Upper lobe of left lung (tissue), 6 donors: ENCODE results near the gene HIVEP2. TPM values are rescaled to one million over a fixed set of nuclear protein-coding genes. Genes with fewer than 3 reads are reported as not detected.

ENCODE experiments used
- ATAC-seq, 2 donors: fragments of 200-7000 bp; cut with Tn5 transposase; one replicate each; pipeline ENCODE4 v1.9.1; 2022; ENCODE audit warnings: mild to moderate bottlenecking in 2 of 2, moderate library complexity in 2 of 2; ENCODE audit not compliant: low FRiP score in 2 of 2
- DNase-seq, 2 donors: peaks; one replicate each; pipeline ENCODE4 v3.0.0-alpha.2; 2019 to 2020
- H3K27ac ChIP-seq, 4 donors: fragments of 200-600 bp; sonication (generic); one replicate each; pipeline ENCODE4 v1.5.1; 2016 to 2019
- H3K27me3 ChIP-seq, 4 donors: fragments of 200-600 bp; sonication (generic); one replicate each; pipeline ENCODE4 v1.5.1; 2017 to 2019
- H3K36me3 ChIP-seq, 4 donors: fragments of 200-600 bp; sonication (generic); one replicate each; pipeline ENCODE4 v1.5.1; 2016 to 2019
- H3K4me1 ChIP-seq, 4 donors: fragments of 200-600 bp; sonication (generic); one replicate each; pipeline ENCODE4 v1.5.1; 2018 to 2019
- H3K4me3 ChIP-seq, 4 donors: fragments of 200-600 bp; sonication (generic); one replicate each; pipeline ENCODE4 v1.5.1; 2017 to 2019; ENCODE audit warnings: mild to moderate bottlenecking in 2 of 4, moderate library complexity in 1 of 4
- H3K9me3 ChIP-seq, 4 donors: fragments of 200-600 bp; sonication (generic); one replicate each; pipeline ENCODE4 v1.5.1; 2018 to 2019
- CTCF ChIP-seq, 6 experiments: fragments of 450-650 bp in 4 of 6; fragments of 200-600 bp in 2 of 6; sonication (generic) in 2 of 6; IDR thresholded peaks; one replicate each; pipeline ENCODE4 v1.5.1; 2016 to 2019; ENCODE audit warnings: antibody characterized with exemption in 6 of 6
- EP300 ChIP-seq, 4 donors: sonication (generic); formaldehyde crosslinking; IDR thresholded peaks; one replicate each; pipeline ENCODE4 v1.5.1; 2017; ENCODE audit warnings: antibody characterized with exemption in 4 of 4, control low read depth in 2 of 4
- POLR2A ChIP-seq, 4 donors: fragments of 450-650 bp; IDR thresholded peaks; one replicate each; pipeline ENCODE4 v1.5.1; 2016 to 2017; ENCODE audit warnings: antibody characterized with exemption in 4 of 4, mild to moderate bottlenecking in 2 of 4
- POLR2AphosphoS5 ChIP-seq, 2 donors: sonication (generic); formaldehyde crosslinking; IDR thresholded peaks; one replicate each; pipeline ENCODE4 v1.5.1; 2017; ENCODE audit warnings: antibody characterized with exemption in 2 of 2
- WGBS, 2 donors: methylation state at CpG; one replicate each; pipeline ENCODE4 v1.1.5; 2017 to 2018; 5-methylcytosine and 5-hydroxymethylcytosine counted together
- total RNA-seq, 6 donors: library from RNA; depleted of rRNA in 4 of 6; stranded (reverse); fragments of >200 nt in 4 of 6; gene quantifications; one replicate each; pipeline versions ENCODE4 v1.1.0 to v1.2.1, GENCODE V29; 2016 to 2021
- donor health status: DM: no; HTN: no; CAD: no; lungs with moderate emphysema.
- donor health status: DM: no; HTN: yes; CAD: no; lungs with severe emphysema.

Gene HIVEP2
- total RNA-seq, 6 donors from 2014 or later, result 10.4 to 32.5 (median 19.6) TPM

- Histone ChIP-seq H3K4me3 (no peak overlapping the region), H3K4me1 (peaks cover 0 to 44% (median 28%) of the 10 kb centered on the region in 4 donors), H3K27ac (peak overlapping the region in 1 of 4 donors; percentile 43), H3K9me3 (no peaks in the 10 kb centered on the region), H3K27me3 (no peaks in the 10 kb centered on the region), H3K36me3 (no peaks in the 10 kb centered on the region)
- WGBS, 2 donors, result 52 to 57% methylated on average over 4 of the region's 4 CpGs
- TF ChIP-seq EP300 (IDR thresholded peaks at IDR 0.05) (no peak), CTCF (IDR thresholded peaks at IDR 0.05) (no peak), POLR2AphosphoS5 (IDR thresholded peaks at IDR 0.05) (peak; percentile 19 to 24), POLR2A (IDR thresholded peaks at IDR 0.05) (no peak)
- no peak for DNase-seq
- no peak for ATAC-seq
Observed at GRCh38 chr6:142821860-142822259, 123.1 kb downstream of the HIVEP2 start.

- ATAC-seq, result no peak
- DNase-seq, result no peak
- H3K9me3 ChIP-seq, result no peaks in the 10 kb centered on the region
- TF ChIP-seq EP300 (IDR thresholded peaks at IDR 0.05) (no peak), POLR2AphosphoS5 (IDR thresholded peaks at IDR 0.05) (no peak), CTCF (IDR thresholded peaks at IDR 0.05) (no peak), POLR2A (IDR thresholded peaks at IDR 0.05) (no peak)
- peak overlapping the region in 1 of 4 donors; percentile 43 for H3K27ac ChIP-seq
- no peaks in the 10 kb centered on the region for H3K36me3 ChIP-seq
- peaks cover 0 to 39% (median 26%) of the 10 kb centered on the region in 4 donors for H3K4me1 ChIP-seq
- no peak overlapping the region for H3K4me3 ChIP-seq
- WGBS, 2 donors, result 89 to 91% methylated on average over 6 of the region's 6 CpGs
- H3K27me3 ChIP-seq, result no peaks in the 10 kb centered on the region
Observed at GRCh38 chr6:142821164-142821716, 123.7 kb downstream of the HIVEP2 start.

- DNase-seq (no peak), ATAC-seq (peak in 1 of 2 donors; percentile 14)
- H3K27ac ChIP-seq, result peak overlapping the region; percentile 60 to 76 (median 69)
- no peaks in the 10 kb centered on the region for H3K9me3 ChIP-seq
- peaks cover 0 to 39% (median 26%) of the 10 kb centered on the region in 4 donors for H3K4me1 ChIP-seq
- TF ChIP-seq CTCF (IDR thresholded peaks at IDR 0.05) (no peak), EP300 (IDR thresholded peaks at IDR 0.05) (no peak), POLR2AphosphoS5 (IDR thresholded peaks at IDR 0.05) (no peak), POLR2A (IDR thresholded peaks at IDR 0.05) (no peak)
- no peaks in the 10 kb centered on the region for H3K27me3 ChIP-seq
- 24 to 35% methylated on average over 4 of the region's 4 CpGs for WGBS, 2 donors
- no peaks in the 10 kb centered on the region for H3K36me3 ChIP-seq
- peak overlapping the region in 3 of 4 donors; percentile 30 to 48 (median 45) for H3K4me3 ChIP-seq
Observed at GRCh38 chr6:142820338-142821051, 124.5 kb downstream of the HIVEP2 start.

DNA sequence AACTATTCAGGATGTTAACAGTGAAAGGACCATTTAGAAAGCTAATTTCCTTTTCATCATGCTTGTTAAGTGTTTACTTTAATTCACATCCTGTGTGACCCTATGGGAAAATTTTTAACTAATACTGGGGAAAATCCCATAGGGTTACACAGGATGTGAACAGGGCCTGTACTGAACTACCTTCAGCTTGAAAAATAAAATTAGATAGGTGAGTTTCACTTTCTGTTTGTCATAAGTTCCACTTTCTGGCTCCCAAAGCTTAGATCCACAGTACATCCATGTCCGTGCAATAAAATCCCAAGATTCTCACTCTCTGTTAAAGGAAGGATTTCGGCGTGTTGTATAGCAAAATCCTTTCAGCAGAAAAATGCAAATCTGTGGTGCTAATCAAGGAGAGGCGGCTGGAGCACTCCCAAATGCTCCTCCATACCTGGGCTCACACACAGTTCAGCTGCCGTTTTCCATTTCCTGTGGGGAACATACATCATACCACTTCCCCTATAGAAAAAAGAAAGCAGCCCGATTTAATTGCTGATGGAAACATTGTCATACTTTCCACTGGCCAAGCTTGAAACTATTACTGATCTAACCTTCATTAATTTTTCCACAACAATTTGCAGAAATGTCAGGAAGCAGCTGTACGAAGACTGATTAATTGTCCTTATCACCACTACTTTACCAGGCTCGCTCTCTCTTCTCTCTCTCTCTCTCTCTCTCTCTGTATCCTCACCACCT is 125.2 kb downstream of the HIVEP2 start:
- Histone ChIP-seq H3K27me3 (no peaks in the 10 kb centered on the region), H3K4me3 (peak overlapping the region in 3 of 4 donors; percentile 30 to 48 (median 45)), H3K4me1 (peaks cover 0 to 39% (median 26%) of the 10 kb centered on the region in 4 donors), H3K27ac (peak overlapping the region; percentile 60 to 76 (median 69)), H3K9me3 (no peaks in the 10 kb centered on the region), H3K36me3 (no peaks in the 10 kb centered on the region)
- TF ChIP-seq EP300 (IDR thresholded peaks at IDR 0.05) (no peak), CTCF (IDR thresholded peaks at IDR 0.05) (no peak), POLR2AphosphoS5 (IDR thresholded peaks at IDR 0.05) (peak in 1 of 2 donors; percentile 23)
- DNase-seq (peak in 1 of 2 donors; percentile 32), ATAC-seq (peak; percentile 56 to 67)
- WGBS, 2 donors, result 9 to 15% methylated on average over 8 of the region's 8 CpGs
